Choroid plexus epithelial cell (primary cell): ENCODE measurements around the gene TUBB4B.
A peak's percentile ranks its signal among the peaks of the same experiment; 100 is the strongest.
"Not testable (repeated sequence)": the region's sequence is repeated elsewhere in the genome, so short reads cannot be mapped to it uniquely, and the experiment has no call there.

Experiments
- DNase-seq: peaks from one replicate; pipeline ENCODE4 v3.0.0-alpha.2; 2010; ENCODE audit warnings: low read depth
- H3K4me3 ChIP-seq: 2 replicates; pipeline ENCODE4 v1.5.1; 2011; ENCODE audit warnings: low read depth, mild to moderate bottlenecking, control low read depth, low read length, moderate library complexity
- CTCF ChIP-seq: conservative IDR thresholded peaks from 2 replicates; pipeline ENCODE4 v1.5.1; 2011; ENCODE audit warnings: low read depth, mild to moderate bottlenecking, control low read depth, inconsistent platforms, low read length, moderate library complexity

The TUBB4B gene

DNA sequence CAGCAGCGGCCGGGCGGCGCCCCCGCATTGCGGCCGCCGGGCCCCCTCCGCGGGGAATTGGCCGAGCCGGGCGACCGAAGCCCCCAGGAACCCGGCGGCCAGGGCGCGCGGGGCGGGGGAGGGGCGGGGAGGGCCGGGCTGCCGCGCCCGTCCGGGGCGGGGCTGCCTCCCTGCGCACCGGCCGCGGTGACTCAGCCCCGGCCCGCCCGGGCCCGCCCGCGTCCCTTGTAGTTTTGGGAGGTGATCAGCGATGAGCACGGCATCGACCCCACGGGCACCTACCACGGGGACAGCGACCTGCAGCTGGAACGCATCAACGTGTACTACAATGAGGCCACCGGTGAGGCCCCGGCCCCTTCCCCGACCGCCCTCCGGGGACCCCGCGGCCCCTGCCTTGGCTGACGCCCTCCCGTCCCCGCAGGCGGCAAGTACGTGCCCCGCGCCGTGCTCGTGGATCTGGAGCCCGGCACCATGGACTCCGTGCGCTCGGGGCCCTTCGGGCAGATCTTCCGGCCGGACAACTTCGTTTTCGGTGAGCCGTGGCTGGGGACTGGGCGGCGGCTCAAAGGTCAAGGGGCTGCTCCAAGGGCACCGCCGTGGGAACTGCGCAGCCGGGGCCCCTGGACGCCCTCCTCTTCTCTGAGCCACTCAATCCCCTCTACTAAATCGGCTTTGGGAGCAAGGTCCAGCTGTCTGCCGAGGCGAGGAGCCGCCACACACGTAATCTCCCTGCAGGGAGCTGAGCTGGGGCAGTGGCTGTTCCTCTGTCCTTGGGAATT lies 592 bp downstream of the TUBB4B start:
- no peak for TF ChIP-seq CTCF
- peak overlapping the region; percentile 85 for H3K4me3 ChIP-seq
- no peak for DNase-seq

DNA sequence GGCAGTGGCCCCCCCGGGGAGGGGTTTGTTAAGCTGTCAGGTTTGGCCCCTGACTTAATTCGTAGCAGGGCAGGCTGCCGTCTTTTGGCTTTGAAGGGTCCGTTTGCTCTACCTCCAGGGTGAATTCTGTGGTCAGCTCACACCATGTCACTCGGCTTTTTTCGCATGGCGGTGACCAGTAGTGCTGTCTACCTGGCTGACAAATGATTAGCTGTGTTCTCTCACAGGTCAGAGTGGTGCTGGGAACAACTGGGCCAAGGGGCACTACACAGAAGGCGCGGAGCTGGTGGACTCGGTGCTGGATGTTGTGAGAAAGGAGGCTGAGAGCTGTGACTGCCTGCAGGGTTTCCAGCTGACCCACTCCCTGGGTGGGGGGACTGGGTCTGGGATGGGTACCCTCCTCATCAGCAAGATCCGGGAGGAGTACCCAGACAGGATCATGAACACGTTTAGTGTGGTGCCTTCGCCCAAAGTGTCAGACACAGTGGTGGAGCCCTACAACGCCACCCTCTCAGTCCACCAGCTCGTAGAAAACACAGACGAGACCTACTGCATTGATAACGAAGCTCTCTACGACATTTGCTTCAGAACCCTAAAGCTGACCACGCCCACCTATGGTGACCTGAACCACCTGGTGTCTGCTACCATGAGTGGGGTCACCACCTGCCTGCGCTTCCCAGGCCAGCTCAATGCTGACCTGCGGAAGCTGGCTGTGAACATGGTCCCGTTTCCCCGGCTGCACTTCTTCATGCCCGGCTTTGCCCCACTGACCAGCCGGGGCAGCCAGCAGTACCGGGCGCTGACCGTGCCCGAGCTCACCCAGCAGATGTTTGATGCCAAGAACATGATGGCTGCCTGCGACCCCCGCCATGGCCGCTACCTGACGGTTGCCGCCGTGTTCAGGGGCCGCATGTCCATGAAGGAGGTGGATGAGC lies 1.4 kb downstream of the TUBB4B start:
- no peak for DNase-seq
- H3K4me3 ChIP-seq: peak overlapping the region; percentile 85
- TF ChIP-seq CTCF: no peak

GRCh38 chr9:137243266-137243625 lies 2.2 kb downstream of the TUBB4B start:
- not testable (repeated sequence) for H3K4me3 ChIP-seq, DNase-seq

DNA sequence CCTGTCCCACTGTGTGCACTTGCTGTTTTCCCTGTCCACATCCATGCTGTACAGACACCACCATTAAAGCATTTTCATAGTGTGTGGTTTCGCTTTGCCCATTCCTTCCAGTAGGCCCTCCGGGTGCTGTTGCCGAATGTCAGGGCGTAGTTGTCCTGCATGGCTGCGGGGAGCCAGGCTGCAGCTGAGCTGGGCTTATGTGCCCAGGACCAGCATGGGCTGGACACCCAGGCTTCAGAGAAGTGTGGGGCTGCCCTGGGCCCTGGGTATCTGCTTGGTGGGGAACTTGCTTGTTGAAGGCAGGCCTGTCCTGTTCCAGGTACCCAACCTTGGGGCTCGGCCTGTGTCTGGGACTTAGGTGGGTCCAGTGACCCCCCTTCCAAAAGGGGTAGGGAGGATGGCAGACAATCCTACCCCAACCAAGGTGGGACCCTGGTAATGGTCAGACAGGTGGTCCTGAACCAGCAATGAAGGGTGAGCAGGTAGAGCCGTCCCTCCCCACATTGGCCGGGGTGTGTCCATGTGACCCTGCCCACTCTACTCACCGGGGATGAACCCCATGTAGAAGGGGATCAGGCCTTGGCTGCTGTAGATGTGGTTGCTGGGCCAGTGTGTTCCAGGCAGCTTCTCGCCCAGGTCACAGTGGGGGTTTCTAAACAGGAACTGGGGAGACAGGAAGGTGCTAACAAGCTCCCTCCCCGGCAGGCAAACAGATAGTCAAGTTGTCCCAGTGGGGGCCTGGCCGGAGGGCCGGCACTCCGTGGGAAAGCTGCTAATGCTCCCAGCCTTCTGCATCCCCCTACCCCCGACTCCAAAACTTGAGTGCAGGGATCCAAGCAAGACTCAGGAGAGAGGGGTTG lies 2.8 kb downstream of the TUBB4B start:
- TF ChIP-seq CTCF: peak; percentile 24
- H3K4me3 ChIP-seq: no peak overlapping the region
- DNase-seq: no peak

GRCh38 chr9:137244486-137245449 lies 3.7 kb downstream of the TUBB4B start:
- no peak overlapping the region for H3K4me3 ChIP-seq
- peak; percentile 3 for TF ChIP-seq CTCF
- no peak for DNase-seq

- no peak for DNase-seq
- no peak overlapping the region for H3K4me3 ChIP-seq
- no peak for TF ChIP-seq CTCF
Measured at GRCh38 chr9:137245450-137246421, 4.6 kb downstream of the TUBB4B start.
